ENCODE measurements around the gene AK1.

Gene AK1

GRCh38 chr9:127923046-127923445, 45.6 kb upstream of the AK1 start:
- TF ChIP-seq SIN3A (IDR thresholded peaks at IDR 0.05; ENCODE audit: borderline replicate concordance, insufficient read depth, low read length) (no peak), REST (IDR thresholded peaks at IDR 0.05; ENCODE audit: insufficient read depth in 1 of 2, low read depth in 2 of 2, low read length in 2 of 2) (no peak), FOXP2 (optimal IDR thresholded peaks at IDR 0.05; ENCODE audit: borderline replicate concordance, extremely low read depth, extremely low read length, insufficient read depth) (no peak), TAF1 (IDR thresholded peaks at IDR 0.05; ENCODE audit: borderline replicate concordance, insufficient read depth, low read length) (no peak)

GRCh38 chr9:127921557-127922120, 44.2 kb upstream of the AK1 start:
- TF ChIP-seq POLR2AphosphoS5 (IDR thresholded peaks at IDR 0.05; ENCODE audit: low read depth, low read length) (no peak), REST (IDR thresholded peaks at IDR 0.05; ENCODE audit: insufficient read depth in 1 of 2, low read depth in 2 of 2, low read length in 2 of 2) (no peak), SIN3A (IDR thresholded peaks at IDR 0.05; ENCODE audit: borderline replicate concordance, insufficient read depth, low read length) (no peak), FOXP2 (optimal IDR thresholded peaks at IDR 0.05; ENCODE audit: borderline replicate concordance, extremely low read depth, extremely low read length, insufficient read depth) (no peak), TAF1 (IDR thresholded peaks at IDR 0.05; ENCODE audit: borderline replicate concordance, insufficient read depth, low read length) (no peak)

DNA sequence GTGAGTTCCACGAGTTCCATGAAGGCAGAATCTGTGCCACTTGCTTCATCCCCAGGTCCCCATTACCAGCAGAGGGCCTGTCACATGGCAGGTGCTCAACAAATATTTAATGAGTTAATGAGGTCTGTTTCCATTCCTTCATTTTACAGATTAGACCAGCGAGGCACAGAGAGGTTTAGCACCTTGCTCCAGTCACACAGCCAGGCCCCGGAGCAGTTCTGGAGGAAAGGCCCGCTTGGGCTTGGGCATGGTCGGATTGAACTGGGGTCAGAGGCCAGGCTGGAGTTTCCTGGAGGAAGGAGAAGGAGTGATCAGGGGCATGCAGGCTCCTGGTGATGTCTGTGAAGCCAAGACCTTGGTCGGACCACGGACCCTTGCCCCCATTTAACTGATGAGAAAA, 43.3 kb upstream of the AK1 start:
- no peak for TF ChIP-seq SIN3A (IDR thresholded peaks at IDR 0.05; ENCODE audit: borderline replicate concordance, insufficient read depth, low read length)
- TF ChIP-seq REST (IDR thresholded peaks at IDR 0.05; ENCODE audit: insufficient read depth in 1 of 2, low read depth in 2 of 2, low read length in 2 of 2): no peak
- TF ChIP-seq FOXP2 (optimal IDR thresholded peaks at IDR 0.05; ENCODE audit: borderline replicate concordance, extremely low read depth, extremely low read length, insufficient read depth): no peak
- no peak for TF ChIP-seq TAF1 (IDR thresholded peaks at IDR 0.05; ENCODE audit: borderline replicate concordance, insufficient read depth, low read length)
- TF ChIP-seq POLR2AphosphoS5 (IDR thresholded peaks at IDR 0.05; ENCODE audit: low read depth, low read length): no peak

GRCh38 chr9:127919253-127919815, 41.9 kb upstream of the AK1 start:
- no peak for TF ChIP-seq TAF1 (IDR thresholded peaks at IDR 0.05; ENCODE audit: borderline replicate concordance, insufficient read depth, low read length)
- TF ChIP-seq POLR2AphosphoS5 (IDR thresholded peaks at IDR 0.05; ENCODE audit: low read depth, low read length): no peak
- TF ChIP-seq REST (IDR thresholded peaks at IDR 0.05; ENCODE audit: insufficient read depth in 1 of 2, low read depth in 2 of 2, low read length in 2 of 2): no peak
- TF ChIP-seq SIN3A (IDR thresholded peaks at IDR 0.05; ENCODE audit: borderline replicate concordance, insufficient read depth, low read length): no peak
- no peak for TF ChIP-seq FOXP2 (optimal IDR thresholded peaks at IDR 0.05; ENCODE audit: borderline replicate concordance, extremely low read depth, extremely low read length, insufficient read depth)
